Breast epithelium (tissue), 4 donors: ENCODE data around the gene OR2A1. TPM values are rescaled to one million over a fixed set of nuclear protein-coding genes. Genes with fewer than 3 reads are reported as not detected.
"Not testable (repeated sequence)": the region's sequence is repeated elsewhere in the genome, so short reads cannot be mapped to it uniquely, and the experiment has no call there.

ENCODE experiments used
- DNase-seq, 2 donors: peaks; one replicate each; pipeline ENCODE4 v3.0.0-alpha.2; 2019; ENCODE audit warnings: low spot score in 2 of 2
- H3K27ac ChIP-seq, 2 donors: fragments of 200-600 bp; sonication (generic) in 1 of 2; one replicate each; pipeline ENCODE4 v1.5.1; 2016 to 2019; ENCODE audit warnings: mild to moderate bottlenecking in 1 of 2
- H3K27me3 ChIP-seq, 2 donors: fragments of 200-600 bp; sonication (generic) in 1 of 2; one replicate each; pipeline versions ENCODE4 v1.5.1 to v1.6.0; 2017 to 2019; ENCODE audit warnings: control low read depth in 1 of 2, mild to moderate bottlenecking in 1 of 2
- H3K36me3 ChIP-seq: fragments of 200-600 bp; one replicate; pipeline ENCODE4 v1.5.1; 2019
- H3K4me1 ChIP-seq, 2 donors: fragments of 200-600 bp; sonication (generic); one replicate each; pipeline ENCODE4 v1.5.1; 2016 to 2019; ENCODE audit warnings: control low read depth in 1 of 2
- H3K4me3 ChIP-seq, 3 donors: fragments of 200-600 bp; sonication (generic); 1 replicate in 2 of 3; 2 replicates in 1 of 3; pipeline ENCODE4 v1.5.1; 2016 to 2019; ENCODE audit warnings: mild to moderate bottlenecking in 3 of 3, moderate library complexity in 2 of 3
- H3K9me3 ChIP-seq, 2 donors: fragments of 200-600 bp; sonication (generic) in 1 of 2; one replicate each; pipeline ENCODE4 v1.5.1; 2016 to 2019; ENCODE audit warnings: control low read depth in 1 of 2
- intact Hi-C: fragments of 100-400 bp; cut with DNase I; formaldehyde crosslinking; loops from one replicate; pipeline ENCODE4 v1.15.1; 2023; ENCODE audit warnings: low total_unique reads
- total RNA-seq, 3 donors: library from RNA; depleted of rRNA; stranded (reverse); fragments of >200 nt; gene quantifications; one replicate each; pipeline ENCODE4 v1.1.0, GENCODE V29; 2016

The OR2A1 gene
- total RNA-seq, result under 1 TPM; 0.15 to 0.33 (median 0.32) TPM

- H3K4me1 ChIP-seq, H3K27ac ChIP-seq, intact Hi-C loops: not testable (repeated sequence)
Measured at GRCh38 chr7:144311872-144312469, at the start of gene OR2A1. TSS of gene OR2A1 (plus strand) at chr7:144312419. CDS start at chr7:144318125, 5,706 bp downstream.

GRCh38 chr7:144264692-144265091 lies 47.5 kb upstream of the OR2A1 start, which contains the start of gene OR2A7:
TSS of gene OR2A7 (minus strand) at chr7:144264792. CDS start at chr7:144259628, 5,164 bp downstream.
- H3K36me3 ChIP-seq, DNase-seq, H3K9me3 ChIP-seq, intact Hi-C loops, H3K4me1 ChIP-seq, H3K27ac ChIP-seq, H3K4me3 ChIP-seq, H3K27me3 ChIP-seq: not testable (repeated sequence)

More at GRCh38 chr7:144311872-144312469, at the start of gene OR2A1:
- DNase-seq, H3K9me3 ChIP-seq, H3K27me3 ChIP-seq, H3K4me3 ChIP-seq, H3K36me3 ChIP-seq: not testable (repeated sequence)

- H3K36me3 ChIP-seq, DNase-seq, H3K27me3 ChIP-seq, H3K9me3 ChIP-seq, H3K27ac ChIP-seq, H3K4me3 ChIP-seq, intact Hi-C loops, H3K4me1 ChIP-seq: not testable (repeated sequence)
Measured at GRCh38 chr7:144269188-144269587, 43.0 kb upstream of the OR2A1 start, which contains the start of gene CTAGE8. TSS of gene CTAGE8 (minus strand) at chr7:144269288. CDS start at chr7:144269250, 38 bp downstream.

GRCh38 chr7:144275281-144275680 lies 36.9 kb upstream of the OR2A1 start:
- H3K4me1 ChIP-seq, H3K9me3 ChIP-seq, H3K27ac ChIP-seq, H3K27me3 ChIP-seq, H3K36me3 ChIP-seq, H3K4me3 ChIP-seq, intact Hi-C loops, DNase-seq: not testable (repeated sequence)

- H3K4me3 ChIP-seq, H3K9me3 ChIP-seq, H3K27ac ChIP-seq, DNase-seq, H3K4me1 ChIP-seq, H3K36me3 ChIP-seq, H3K27me3 ChIP-seq, intact Hi-C loops: not testable (repeated sequence)
Measured at GRCh38 chr7:144280010-144280409, 32.2 kb upstream of the OR2A1 start.

GRCh38 chr7:144281981-144282380 lies 30.2 kb upstream of the OR2A1 start:
- H3K4me1 ChIP-seq, H3K27ac ChIP-seq, H3K9me3 ChIP-seq, H3K27me3 ChIP-seq, intact Hi-C loops, H3K36me3 ChIP-seq, DNase-seq, H3K4me3 ChIP-seq: not testable (repeated sequence)

- H3K27ac ChIP-seq, H3K4me3 ChIP-seq, H3K36me3 ChIP-seq, intact Hi-C loops, H3K27me3 ChIP-seq, H3K4me1 ChIP-seq, H3K9me3 ChIP-seq: not testable (repeated sequence)
- peak in 1 of 2 donors; percentile 18 for DNase-seq
Measured at GRCh38 chr7:144282490-144282889, 29.7 kb upstream of the OR2A1 start.

GRCh38 chr7:144283716-144284115 lies 28.5 kb upstream of the OR2A1 start:
- H3K36me3 ChIP-seq, H3K4me1 ChIP-seq, H3K27me3 ChIP-seq, DNase-seq, H3K27ac ChIP-seq, H3K9me3 ChIP-seq, intact Hi-C loops, H3K4me3 ChIP-seq: not testable (repeated sequence)

- intact Hi-C loops, DNase-seq: not testable (repeated sequence)
Measured at GRCh38 chr7:144287171-144287784, 24.9 kb upstream of the OR2A1 start.

GRCh38 chr7:144291607-144292006 lies 20.6 kb upstream of the OR2A1 start:
- H3K4me3 ChIP-seq, DNase-seq, H3K27me3 ChIP-seq, H3K4me1 ChIP-seq, H3K36me3 ChIP-seq, intact Hi-C loops, H3K27ac ChIP-seq, H3K9me3 ChIP-seq: not testable (repeated sequence)

More at GRCh38 chr7:144287171-144287784, 24.9 kb upstream of the OR2A1 start:
- H3K4me1 ChIP-seq, H3K27me3 ChIP-seq, H3K27ac ChIP-seq, H3K4me3 ChIP-seq, H3K36me3 ChIP-seq, H3K9me3 ChIP-seq: not testable (repeated sequence)

- DNase-seq, H3K9me3 ChIP-seq, H3K36me3 ChIP-seq, intact Hi-C loops, H3K4me1 ChIP-seq, H3K27ac ChIP-seq, H3K27me3 ChIP-seq: not testable (repeated sequence)
- peak overlapping the region in 2 of 3 donors; percentile 21 to 43 for H3K4me3 ChIP-seq
Measured at GRCh38 chr7:144292384-144293161, 19.6 kb upstream of the OR2A1 start.

GRCh38 chr7:144293794-144294499 lies 18.3 kb upstream of the OR2A1 start:
- intact Hi-C loops, H3K9me3 ChIP-seq, H3K27me3 ChIP-seq, H3K36me3 ChIP-seq, H3K27ac ChIP-seq, DNase-seq, H3K4me1 ChIP-seq: not testable (repeated sequence)
- H3K4me3 ChIP-seq, result peak overlapping the region in 2 of 3 donors; percentile 15 to 39
